ENCODE data around the gene SLX4IP. TPM values are rescaled to one million over a fixed set of nuclear protein-coding genes. Genes with fewer than 3 reads are reported as not detected.
A peak's percentile ranks its signal among the peaks of the same experiment; 100 is the strongest.

SLX4IP gene
- total RNA-seq, 5 donors from 2014 or later (not counting 1 experiment from before 2014, with no cell fraction given) = 4.2 to 5.9 (median 5.2) TPM

GRCh38 chr20:10644458-10645204, 209.5 kb downstream of the SLX4IP start:
- H3K27me3 ChIP-seq (replicated peaks in 1 of 2; ENCODE audit: control insufficient read depth in 2 of 2, extremely low read depth in 1 of 2, insufficient read depth in 2 of 2, low read length in 1 of 2) = peaks cover 0 to 9% of the 10 kb centered on the region in 2 experiments
- Mint-ChIP-seq H3K4me3 (no peak overlapping the region), H3K27me3 (no peaks in the 10 kb centered on the region), H3K4me1 (peaks cover 0 to 3% (median 0%) of the 10 kb centered on the region in 3 donors), H3K36me3 (no peaks in the 10 kb centered on the region), H3K9me3 (no peaks in the 10 kb centered on the region), H3K27ac (no peak overlapping the region)
- ChIA-PET POLR2A (no interaction called here), CTCF (no interaction called here)
- H3K9me3 ChIP-seq = no peaks in the 10 kb centered on the region
- peak in 1 of 4 experiments; percentile 27 for ATAC-seq (replicated peaks in 1 of 4)
- H3K36me3 ChIP-seq (ENCODE audit: control insufficient read depth in 2 of 2, extremely low read depth in 1 of 2, insufficient read depth in 1 of 2, low read length in 1 of 2) = no peaks in the 10 kb centered on the region
- peaks cover 0 to 2% of the 10 kb centered on the region in 2 experiments for H3K4me1 ChIP-seq (ENCODE audit: control insufficient read depth in 1 of 2, extremely low read depth in 1 of 2, insufficient read depth in 2 of 2, low read length in 2 of 2)
- no peak for DNase-seq
- 83% methylated on average over 3 of the region's 14 CpGs for WGBS (ENCODE audit: insufficient coverage)
- H3K27ac ChIP-seq (ENCODE audit: low read length) = no peak overlapping the region
- H3K4me3 ChIP-seq (ENCODE audit: control insufficient read depth in 1 of 2, extremely low read depth in 1 of 2, low read length in 1 of 2) = no peak overlapping the region

GRCh38 chr20:10645205-10645570, 210.1 kb downstream of the SLX4IP start:
- CTCF ChIA-PET = no interaction called here

GRCh38 chr20:10646006-10646405, 210.9 kb downstream of the SLX4IP start:
- WGBS (ENCODE audit: insufficient coverage) = 70% methylated on average over 2 of the region's 4 CpGs
- no peaks in the 10 kb centered on the region for H3K36me3 ChIP-seq (ENCODE audit: control insufficient read depth in 2 of 2, extremely low read depth in 1 of 2, insufficient read depth in 1 of 2, low read length in 1 of 2)
- ChIA-PET POLR2A (no interaction called here), CTCF (no interaction called here)
- Mint-ChIP-seq H3K4me1 (peaks cover 0 to 3% (median 0%) of the 10 kb centered on the region in 3 donors), H3K27ac (no peak overlapping the region), H3K27me3 (no peaks in the 10 kb centered on the region), H3K9me3 (no peaks in the 10 kb centered on the region), H3K4me3 (no peak overlapping the region), H3K36me3 (no peaks in the 10 kb centered on the region)
- H3K27ac ChIP-seq (ENCODE audit: low read length) = no peak overlapping the region
- no peak overlapping the region for H3K4me3 ChIP-seq (ENCODE audit: control insufficient read depth in 1 of 2, extremely low read depth in 1 of 2, low read length in 1 of 2)
- H3K27me3 ChIP-seq (replicated peaks in 1 of 2; ENCODE audit: control insufficient read depth in 2 of 2, extremely low read depth in 1 of 2, insufficient read depth in 2 of 2, low read length in 1 of 2) = peaks cover 0 to 10% of the 10 kb centered on the region in 2 experiments
- no peak for DNase-seq
- no peak for ATAC-seq (replicated peaks in 1 of 4)
- peaks cover 0 to 2% of the 10 kb centered on the region in 2 experiments for H3K4me1 ChIP-seq (ENCODE audit: control insufficient read depth in 1 of 2, extremely low read depth in 1 of 2, insufficient read depth in 2 of 2, low read length in 2 of 2)
- H3K9me3 ChIP-seq = no peaks in the 10 kb centered on the region

More at GRCh38 chr20:10645205-10645570, 210.1 kb downstream of the SLX4IP start:
- H3K9me3 Mint-ChIP-seq = no peaks in the 10 kb centered on the region
- 85% methylated on average over 3 of the region's 10 CpGs for WGBS (ENCODE audit: insufficient coverage)
- no peak overlapping the region for H3K27ac Mint-ChIP-seq
- H3K27me3 Mint-ChIP-seq = no peaks in the 10 kb centered on the region
- no peak for ATAC-seq (replicated peaks in 1 of 4)
- peaks cover 0 to 2% of the 10 kb centered on the region in 2 experiments for H3K4me1 ChIP-seq (ENCODE audit: control insufficient read depth in 1 of 2, extremely low read depth in 1 of 2, insufficient read depth in 2 of 2, low read length in 2 of 2)
- H3K4me3 ChIP-seq (ENCODE audit: control insufficient read depth in 1 of 2, extremely low read depth in 1 of 2, low read length in 1 of 2) = no peak overlapping the region
- no peaks in the 10 kb centered on the region for H3K36me3 Mint-ChIP-seq
- H3K4me1 Mint-ChIP-seq = peaks cover 0 to 3% (median 0%) of the 10 kb centered on the region in 3 donors
- H3K27ac ChIP-seq (ENCODE audit: low read length) = no peak overlapping the region
- H3K27me3 ChIP-seq (replicated peaks in 1 of 2; ENCODE audit: control insufficient read depth in 2 of 2, extremely low read depth in 1 of 2, insufficient read depth in 2 of 2, low read length in 1 of 2) = peaks cover 0 to 9% of the 10 kb centered on the region in 2 experiments
- H3K36me3 ChIP-seq (ENCODE audit: control insufficient read depth in 2 of 2, extremely low read depth in 1 of 2, insufficient read depth in 1 of 2, low read length in 1 of 2) = no peaks in the 10 kb centered on the region
- H3K4me3 Mint-ChIP-seq = no peak overlapping the region
- POLR2A ChIA-PET = no interaction called here
- DNase-seq = no peak
- H3K9me3 ChIP-seq = no peaks in the 10 kb centered on the region

- Mint-ChIP-seq H3K4me1 (peaks cover 0 to 3% (median 0%) of the 10 kb centered on the region in 3 donors), H3K4me3 (no peak overlapping the region), H3K27ac (no peak overlapping the region), H3K9me3 (no peaks in the 10 kb centered on the region), H3K36me3 (no peaks in the 10 kb centered on the region), H3K27me3 (no peaks in the 10 kb centered on the region)
- H3K36me3 ChIP-seq (ENCODE audit: control insufficient read depth in 2 of 2, extremely low read depth in 1 of 2, insufficient read depth in 1 of 2, low read length in 1 of 2) = no peaks in the 10 kb centered on the region
- POLR2A ChIA-PET = no interaction called here
- DNase-seq (no peak), ATAC-seq (replicated peaks in 1 of 4) (no peak)
- peaks cover 0 to 16% of the 10 kb centered on the region in 2 experiments for H3K27me3 ChIP-seq (replicated peaks in 1 of 2; ENCODE audit: control insufficient read depth in 2 of 2, extremely low read depth in 1 of 2, insufficient read depth in 2 of 2, low read length in 1 of 2)
- WGBS (ENCODE audit: insufficient coverage) = 90% methylated on average over 9 of the region's 9 CpGs
- H3K4me3 ChIP-seq (ENCODE audit: control insufficient read depth in 1 of 2, extremely low read depth in 1 of 2, low read length in 1 of 2) = no peak overlapping the region
- H3K4me1 ChIP-seq (ENCODE audit: control insufficient read depth in 1 of 2, extremely low read depth in 1 of 2, insufficient read depth in 2 of 2, low read length in 2 of 2) = peaks cover 0 to 2% of the 10 kb centered on the region in 2 experiments
- CTCF ChIA-PET = interaction anchor here in 1 of 2 donors (0.6 kb wide), 1 partner anchor 166 kb away, joined by 3 read pairs; no protein-coding TSS in a partner anchor
- H3K9me3 ChIP-seq = no peaks in the 10 kb centered on the region
- H3K27ac ChIP-seq (ENCODE audit: low read length) = no peak overlapping the region
Observed at GRCh38 chr20:10646886-10647420, 211.8 kb downstream of the SLX4IP start.

- Histone ChIP-seq H3K27me3 (replicated peaks in 1 of 2; ENCODE audit: control insufficient read depth in 2 of 2, extremely low read depth in 1 of 2, insufficient read depth in 2 of 2, low read length in 1 of 2) (peaks cover 0 to 18% of the 10 kb centered on the region in 2 experiments), H3K4me3 (ENCODE audit: control insufficient read depth in 1 of 2, extremely low read depth in 1 of 2, low read length in 1 of 2) (no peak overlapping the region), H3K27ac (ENCODE audit: low read length) (no peak overlapping the region), H3K36me3 (ENCODE audit: control insufficient read depth in 2 of 2, extremely low read depth in 1 of 2, insufficient read depth in 1 of 2, low read length in 1 of 2) (no peaks in the 10 kb centered on the region), H3K4me1 (ENCODE audit: control insufficient read depth in 1 of 2, extremely low read depth in 1 of 2, insufficient read depth in 2 of 2, low read length in 2 of 2) (peaks cover 0 to 2% of the 10 kb centered on the region in 2 experiments), H3K9me3 (no peaks in the 10 kb centered on the region)
- no peaks in the 10 kb centered on the region for H3K27me3 Mint-ChIP-seq
- no peak overlapping the region for H3K4me3 Mint-ChIP-seq
- WGBS (ENCODE audit: insufficient coverage) = 75% methylated on average over 2 of the region's 9 CpGs
- no peaks in the 10 kb centered on the region for H3K9me3 Mint-ChIP-seq
- H3K36me3 Mint-ChIP-seq = no peaks in the 10 kb centered on the region
- peaks cover 0 to 3% (median 0%) of the 10 kb centered on the region in 3 donors for H3K4me1 Mint-ChIP-seq
- H3K27ac Mint-ChIP-seq = no peak overlapping the region
- ChIA-PET POLR2A (no interaction called here), CTCF (interaction anchor here in 1 of 2 donors (0.6 kb wide), 1 partner anchor 165 kb away, joined by 3 read pairs; no protein-coding TSS in a partner anchor)
- DNase-seq (peak in 1 of 35 experiments; percentile 10), ATAC-seq (replicated peaks in 1 of 4) (no peak)
Observed at GRCh38 chr20:10647471-10647870, 212.4 kb downstream of the SLX4IP start.

GRCh38 chr20:10647909-10648308, 212.8 kb downstream of the SLX4IP start:
- H3K4me1 Mint-ChIP-seq = peaks cover 0 to 3% (median 0%) of the 10 kb centered on the region in 3 donors
- no peaks in the 10 kb centered on the region for H3K36me3 ChIP-seq (ENCODE audit: control insufficient read depth in 2 of 2, extremely low read depth in 1 of 2, insufficient read depth in 1 of 2, low read length in 1 of 2)
- no peak for ATAC-seq (replicated peaks in 1 of 4)

More at GRCh38 chr20:10647909-10648308, 212.8 kb downstream of the SLX4IP start:
- DNase-seq = no peak
- H3K4me3 ChIP-seq (ENCODE audit: control insufficient read depth in 1 of 2, extremely low read depth in 1 of 2, low read length in 1 of 2) = no peak overlapping the region
- Mint-ChIP-seq H3K9me3 (no peaks in the 10 kb centered on the region), H3K36me3 (no peaks in the 10 kb centered on the region), H3K27ac (no peak overlapping the region), H3K27me3 (no peaks in the 10 kb centered on the region), H3K4me3 (no peak overlapping the region)
- ChIA-PET POLR2A (no interaction called here), CTCF (interaction anchor here in 1 of 2 donors (0.6 kb wide), 1 partner anchor 165 kb away, joined by 3 read pairs; no protein-coding TSS in a partner anchor)
- 81% methylated on average over 9 of the region's 11 CpGs for WGBS (ENCODE audit: insufficient coverage)
- H3K9me3 ChIP-seq = no peaks in the 10 kb centered on the region
- peaks cover 0 to 23% of the 10 kb centered on the region in 2 experiments for H3K27me3 ChIP-seq (replicated peaks in 1 of 2; ENCODE audit: control insufficient read depth in 2 of 2, extremely low read depth in 1 of 2, insufficient read depth in 2 of 2, low read length in 1 of 2)
- H3K4me1 ChIP-seq (ENCODE audit: control insufficient read depth in 1 of 2, extremely low read depth in 1 of 2, insufficient read depth in 2 of 2, low read length in 2 of 2) = peaks cover 0 to 2% of the 10 kb centered on the region in 2 experiments
- H3K27ac ChIP-seq (ENCODE audit: low read length) = no peak overlapping the region
